Ascending aorta (tissue), 2 donors: ENCODE data around the gene EXOC4. TPM values are rescaled to one million over a fixed set of nuclear protein-coding genes. Genes with fewer than 3 reads are reported as not detected.

Experiments
- DNase-seq, 2 donors: peaks; one replicate each; pipeline ENCODE4 v3.0.0-alpha.2; 2019; ENCODE audit warnings: low spot score in 2 of 2
- H3K27ac ChIP-seq, 2 donors: fragments of 200-600 bp; sonication (generic); one replicate each; pipeline ENCODE4 v1.5.1; 2016 to 2017; ENCODE audit warnings: mild to moderate bottlenecking in 1 of 2
- H3K27me3 ChIP-seq: fragments of 200-600 bp; sonication (generic); one replicate; pipeline ENCODE4 v1.5.1; 2017
- H3K36me3 ChIP-seq, 2 donors: fragments of 200-600 bp; sonication (generic); one replicate each; pipeline ENCODE4 v1.5.1; 2016
- H3K4me1 ChIP-seq, 2 donors: fragments of 200-600 bp; sonication (generic); one replicate each; pipeline ENCODE4 v1.5.1; 2016 to 2017; ENCODE audit warnings: mild to moderate bottlenecking in 1 of 2
- H3K4me3 ChIP-seq, 2 donors: fragments of 200-600 bp; sonication (generic); one replicate each; pipeline ENCODE4 v1.5.1; 2016 to 2017; ENCODE audit warnings: mild to moderate bottlenecking in 1 of 2
- H3K9me3 ChIP-seq, 2 donors: fragments of 200-600 bp; sonication (generic); one replicate each; pipeline ENCODE4 v1.5.1; 2016
- CTCF ChIP-seq, 3 experiments: fragments of 200-600 bp in 2 of 3; fragments of 450-650 bp in 1 of 3; sonication (generic) in 2 of 3; IDR thresholded peaks; one replicate each; pipeline ENCODE4 v1.5.1; 2016 to 2019; ENCODE audit warnings: antibody characterized with exemption in 3 of 3, mild to moderate bottlenecking in 1 of 3, moderate library complexity in 1 of 3
- intact Hi-C: fragments of 100-400 bp; cut with DNase I; formaldehyde crosslinking; loops from one replicate; pipeline ENCODE4 v1.15.1; 2023
- total RNA-seq: library from RNA; depleted of rRNA; stranded (reverse); fragments of >200 nt; gene quantifications from one replicate; pipeline ENCODE4 v1.1.0, GENCODE V29; 2016

The EXOC4 gene
- total RNA-seq, 1 donor from 2014 or later: 27.1 TPM

GRCh38 chr7:133863362-133864061 lies 610.6 kb downstream of the EXOC4 start:
- H3K4me1 ChIP-seq: no peaks in the 10 kb centered on the region
- H3K27ac ChIP-seq: no peak overlapping the region
- no peak overlapping the region for H3K4me3 ChIP-seq
- H3K36me3 ChIP-seq: no peaks in the 10 kb centered on the region
- no peak for DNase-seq
- intact Hi-C loops: no loop called here
- no peaks in the 10 kb centered on the region for H3K27me3 ChIP-seq
- TF ChIP-seq CTCF (IDR thresholded peaks at IDR 0.05): no peak
- H3K9me3 ChIP-seq: no peaks in the 10 kb centered on the region

- DNase-seq: no peak
- Histone ChIP-seq H3K9me3 (no peaks in the 10 kb centered on the region), H3K27me3 (no peaks in the 10 kb centered on the region), H3K27ac (no peak overlapping the region), H3K36me3 (no peaks in the 10 kb centered on the region), H3K4me3 (no peak overlapping the region), H3K4me1 (no peaks in the 10 kb centered on the region)
- intact Hi-C loops: no loop called here
- no peak for TF ChIP-seq CTCF (IDR thresholded peaks at IDR 0.05)
Measured at GRCh38 chr7:133869556-133869955, 616.7 kb downstream of the EXOC4 start.

- Histone ChIP-seq H3K36me3 (no peaks in the 10 kb centered on the region), H3K4me1 (no peaks in the 10 kb centered on the region), H3K9me3 (no peaks in the 10 kb centered on the region), H3K4me3 (no peak overlapping the region), H3K27ac (no peak overlapping the region), H3K27me3 (no peaks in the 10 kb centered on the region)
- intact Hi-C loops: no loop called here
- DNase-seq: no peak
- TF ChIP-seq CTCF (IDR thresholded peaks at IDR 0.05): no peak
Measured at GRCh38 chr7:133871757-133872156, 618.9 kb downstream of the EXOC4 start.

GRCh38 chr7:133873187-133873586 lies 620.3 kb downstream of the EXOC4 start:
- H3K4me3 ChIP-seq: no peak overlapping the region

GRCh38 chr7:133873631-133874030 lies 620.8 kb downstream of the EXOC4 start:
- no peak overlapping the region for H3K4me3 ChIP-seq
- no peak for TF ChIP-seq CTCF (IDR thresholded peaks at IDR 0.05)
- H3K36me3 ChIP-seq: no peaks in the 10 kb centered on the region
- no peaks in the 10 kb centered on the region for H3K9me3 ChIP-seq
- H3K27ac ChIP-seq: no peak overlapping the region
- no peaks in the 10 kb centered on the region for H3K27me3 ChIP-seq
- intact Hi-C loops: no loop called here
- H3K4me1 ChIP-seq: no peaks in the 10 kb centered on the region
- DNase-seq: no peak

More at GRCh38 chr7:133873187-133873586, 620.3 kb downstream of the EXOC4 start:
- no peaks in the 10 kb centered on the region for H3K27me3 ChIP-seq
- no peak overlapping the region for H3K27ac ChIP-seq
- no peaks in the 10 kb centered on the region for H3K4me1 ChIP-seq
- DNase-seq: no peak
- intact Hi-C loops: no loop called here
- H3K36me3 ChIP-seq: no peaks in the 10 kb centered on the region
- H3K9me3 ChIP-seq: no peaks in the 10 kb centered on the region
- TF ChIP-seq CTCF (IDR thresholded peaks at IDR 0.05): no peak

- Histone ChIP-seq H3K4me3 (no peak overlapping the region), H3K36me3 (no peaks in the 10 kb centered on the region), H3K27me3 (no peaks in the 10 kb centered on the region), H3K9me3 (no peaks in the 10 kb centered on the region), H3K4me1 (no peaks in the 10 kb centered on the region), H3K27ac (no peak overlapping the region)
- intact Hi-C loops: no loop called here
- no peak for DNase-seq
- TF ChIP-seq CTCF (IDR thresholded peaks at IDR 0.05): no peak
Measured at GRCh38 chr7:133883591-133883990, 630.7 kb downstream of the EXOC4 start.
